HG03469 (cell line): ENCODE data around the gene KPTN.

Source experiments
- ATAC-seq: cut with Tn5 transposase; IDR thresholded peaks from one replicate; pipeline ENCODE4 v1.9.1; 2021; ENCODE audit warnings: mild to moderate bottlenecking, moderate library complexity, moderate number of reproducible peaks; ENCODE audit not compliant: unreplicated experiment

The KPTN gene

GRCh38 chr19:47437500-47437899 is 46.5 kb downstream of the KPTN start:
- ATAC-seq = no peak

DNA sequence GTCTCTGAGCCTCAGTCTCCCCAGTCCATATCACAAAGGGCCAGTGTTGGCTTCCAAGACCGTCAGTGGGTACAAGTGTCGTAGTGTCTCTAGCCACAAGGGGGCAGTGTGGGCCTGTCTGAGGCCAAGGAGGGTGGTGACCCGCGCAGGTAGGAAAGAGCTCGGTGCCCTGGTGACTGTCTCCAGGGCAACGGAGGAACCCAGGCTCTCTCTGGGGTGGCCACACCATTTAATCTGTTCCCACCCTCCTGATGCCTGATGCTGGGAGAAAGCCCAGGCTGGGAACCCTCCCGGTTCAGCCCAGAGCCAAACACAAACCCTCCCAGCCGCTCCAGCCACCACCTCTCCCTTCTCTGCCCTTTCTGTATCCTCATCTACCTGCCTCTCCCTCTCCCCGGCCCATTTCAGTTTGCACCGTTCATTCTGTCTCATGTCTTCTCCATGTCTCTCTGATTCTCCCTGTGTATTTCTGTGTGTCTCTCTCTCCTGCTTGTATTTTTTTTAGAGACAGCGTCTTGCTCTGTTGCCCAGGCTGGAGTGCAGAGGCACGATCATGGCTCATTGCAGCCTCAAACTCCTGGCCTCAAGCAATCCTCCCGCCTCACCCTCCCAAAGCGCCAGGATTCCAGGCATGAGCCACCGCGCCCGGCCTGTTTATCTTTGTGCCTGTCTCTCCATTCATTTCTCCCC is 47.2 kb downstream of the KPTN start:
- no peak for ATAC-seq

- ATAC-seq = no peak
These were observed 48.1 kb downstream of the KPTN start for GRCh38 chr19:47435883-47436417.

- ATAC-seq = no peak
These were observed 48.8 kb downstream of the KPTN start for GRCh38 chr19:47435196-47435595.

DNA sequence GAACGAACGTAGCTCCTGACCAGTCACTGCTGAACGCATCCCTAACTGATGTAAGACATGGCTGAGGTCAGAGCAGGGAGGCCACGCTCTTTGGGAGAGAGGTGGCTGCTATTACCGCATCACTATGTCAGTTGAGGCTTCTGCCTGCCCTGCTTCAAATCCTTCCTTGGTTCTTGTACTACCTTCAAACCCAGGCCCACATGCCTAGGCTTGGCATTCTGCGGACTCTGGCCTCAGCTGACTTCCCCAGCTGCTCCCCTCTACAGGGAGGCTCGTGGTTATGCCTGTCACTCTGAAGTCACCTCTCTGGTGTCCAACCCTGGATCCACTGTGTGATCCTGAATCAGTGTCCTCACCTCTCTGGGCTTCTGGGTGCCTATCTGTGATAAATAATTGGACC is 49.9 kb downstream of the KPTN start:
- no peak for ATAC-seq

DNA sequence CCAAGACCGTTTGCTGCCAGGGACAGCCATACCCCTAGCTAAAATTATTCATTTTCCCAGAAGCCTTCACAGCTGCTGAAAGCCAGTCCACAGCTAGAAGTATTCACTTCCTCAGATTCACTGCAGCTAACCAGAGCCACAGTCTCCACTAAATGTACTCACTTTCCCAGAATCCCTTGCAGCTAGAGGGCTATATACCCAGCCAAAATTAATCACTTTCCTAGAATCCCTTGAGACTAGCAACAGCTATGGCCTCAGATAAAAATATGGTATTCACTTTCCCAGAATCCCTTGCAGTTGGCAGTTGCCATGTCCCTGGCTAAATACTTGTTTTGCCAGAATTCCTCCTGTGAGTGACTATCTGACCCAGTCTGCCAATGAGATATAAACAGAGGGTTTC is 50.9 kb downstream of the KPTN start:
- ATAC-seq = no peak

GRCh38 chr19:47432499-47432898 is 51.5 kb downstream of the KPTN start:
- no peak for ATAC-seq

- ATAC-seq = no peak
These were observed 51.9 kb downstream of the KPTN start for GRCh38 chr19:47432091-47432490.

GRCh38 chr19:47430041-47430802 is 53.8 kb downstream of the KPTN start:
- no peak for ATAC-seq

- ATAC-seq = no peak
These were observed 54.8 kb downstream of the KPTN start for GRCh38 chr19:47429140-47429793.

DNA sequence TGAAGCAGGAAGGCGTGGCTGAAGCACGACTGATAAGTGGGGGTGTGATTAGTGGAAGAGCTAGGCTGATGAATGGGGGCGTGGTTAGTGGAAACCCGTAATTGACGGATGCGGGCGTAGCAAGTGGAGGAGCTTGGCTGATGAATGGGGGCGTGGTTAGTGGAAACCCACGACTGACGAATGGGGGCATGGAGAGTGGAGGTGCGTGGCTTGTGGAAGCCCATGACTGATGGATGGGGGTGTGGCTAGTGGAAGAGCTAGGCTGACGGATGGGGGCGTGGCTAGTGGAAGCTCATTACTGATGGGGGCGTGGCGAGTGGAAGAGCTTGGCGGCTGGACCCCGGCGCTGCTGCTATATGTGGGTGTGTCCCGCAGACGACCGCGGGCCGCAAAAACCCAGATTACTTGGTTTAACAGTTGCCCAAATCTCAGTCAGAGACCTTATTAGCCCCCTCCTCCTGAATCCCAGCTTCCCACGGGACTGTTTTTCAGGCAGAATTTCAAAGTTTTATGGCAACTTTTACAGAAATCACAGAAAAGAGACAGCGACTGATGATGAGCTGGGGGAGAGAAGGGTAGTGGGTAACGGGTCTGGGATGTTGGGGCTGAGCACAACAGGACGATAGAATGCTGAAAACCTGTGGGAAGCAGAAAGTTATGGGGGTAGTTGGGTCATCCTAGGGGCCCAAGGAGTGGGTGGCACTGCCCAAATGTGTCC is 55.7 kb downstream of the KPTN start:
- no peak for ATAC-seq

DNA sequence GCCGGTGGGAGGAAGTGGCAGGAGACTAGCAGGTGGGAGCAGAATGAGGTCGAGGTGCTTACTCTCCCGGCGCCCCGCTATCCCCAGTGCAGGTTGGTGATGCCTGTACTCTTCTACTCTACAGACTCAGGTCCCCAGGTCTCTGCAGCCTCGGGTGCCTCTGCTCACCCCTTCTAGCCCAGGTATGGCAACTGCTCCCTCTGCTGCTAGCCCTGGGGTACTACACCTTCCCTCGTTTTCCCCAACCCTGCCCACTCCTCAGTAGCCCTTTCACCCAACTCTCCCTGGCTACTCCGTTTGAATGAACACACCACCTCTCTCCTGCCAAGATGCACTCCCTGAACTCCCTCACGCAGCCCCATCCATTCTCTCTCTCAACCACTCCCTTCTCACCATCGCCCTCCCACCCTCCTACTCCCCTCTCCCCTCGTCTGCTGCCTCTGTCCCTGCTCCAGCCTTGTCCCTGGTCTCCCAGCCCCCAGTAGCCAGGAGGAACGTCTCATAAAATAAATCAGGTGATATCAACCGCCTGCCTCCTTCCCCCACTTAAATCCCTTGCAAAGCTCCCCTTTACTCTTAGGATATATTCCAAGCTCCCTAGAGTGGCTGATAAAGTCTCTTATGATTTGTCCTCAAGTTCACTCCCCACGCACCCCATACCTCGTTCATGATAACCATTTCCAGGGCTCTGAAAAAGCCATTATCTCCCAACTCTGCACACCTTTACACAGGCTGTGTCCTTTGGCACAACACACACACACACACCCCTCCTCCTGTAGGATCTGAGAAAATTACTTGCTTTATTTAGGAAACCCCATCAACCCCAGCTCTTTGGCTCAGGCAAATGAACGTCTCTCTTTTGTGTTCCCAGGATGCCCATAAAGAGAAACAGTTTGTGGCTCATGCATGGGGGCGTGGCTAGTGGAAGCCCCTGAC is 56.5 kb downstream of the KPTN start:
- no peak for ATAC-seq
